MM.1S (cell line): ENCODE measurements around the gene ACSL6.

Source experiments
- DNase-seq: peaks from one replicate; pipeline ENCODE4 v3.0.0-alpha.2; 2015
- H2AFZ ChIP-seq: fragments of 300-600 bp; sonication (generic); 2 replicates; pipeline ENCODE4 v1.6.0; 2016; ENCODE audit warnings: antibody characterized with exemption, low read length
- H3F3A ChIP-seq: fragments of 300-600 bp; sonication (generic); 2 replicates; pipeline ENCODE4 v1.6.1; 2016; ENCODE audit warnings: mild to moderate bottlenecking, antibody characterized with exemption, low read length, moderate library complexity, mixed read lengths; ENCODE audit not compliant: insufficient read depth
- H3K27ac ChIP-seq: fragments of 300-600 bp; sonication (generic); 2 replicates; pipeline ENCODE4 v1.5.1; 2016; ENCODE audit warnings: mild to moderate bottlenecking, low read length
- H3K27me3 ChIP-seq: fragments of 300-600 bp; sonication (generic); replicated peaks from 2 replicates; pipeline ENCODE4 v1.6.0; 2016; ENCODE audit warnings: low read length; ENCODE audit not compliant: insufficient read depth
- H3K36me3 ChIP-seq: fragments of 300-600 bp; sonication (generic); replicated peaks from 2 replicates; pipeline ENCODE4 v1.6.1; 2016; ENCODE audit warnings: mild to moderate bottlenecking, low read length, mixed read lengths; ENCODE audit not compliant: insufficient read depth
- H3K4me1 ChIP-seq: fragments of 300-600 bp; sonication (generic); 2 replicates; pipeline ENCODE4 v1.6.1; 2016; ENCODE audit warnings: low read length, mixed read lengths
- H3K4me2 ChIP-seq: fragments of 300-600 bp; sonication (generic); 2 replicates; pipeline ENCODE4 v1.6.0; 2016; ENCODE audit warnings: low read depth, low read length
- H3K4me3 ChIP-seq: fragments of 300-600 bp; sonication (generic); 2 replicates; pipeline ENCODE4 v1.5.1; 2016; ENCODE audit warnings: low read length, mixed read lengths
- H3K79me2 ChIP-seq: fragments of 300-600 bp; sonication (generic); 2 replicates; pipeline ENCODE4 v1.6.1; 2016; ENCODE audit warnings: mixed run types, low read length, mixed read lengths
- H3K9ac ChIP-seq: fragments of 300-600 bp; sonication (generic); 2 replicates; pipeline ENCODE4 v1.6.1; 2016; ENCODE audit warnings: low read length, mixed read lengths
- H3K9me2 ChIP-seq: fragments of 300-600 bp; sonication (generic); replicated peaks from 2 replicates; pipeline ENCODE4 v1.6.1; 2016; ENCODE audit warnings: mild to moderate bottlenecking, low read length, mixed read lengths; ENCODE audit not compliant: insufficient read depth
- H3K9me3 ChIP-seq: fragments of 300-600 bp; sonication (generic); replicated peaks from 2 replicates; pipeline ENCODE4 v1.6.1; 2016; ENCODE audit warnings: mild to moderate bottlenecking, low read length, mixed read lengths; ENCODE audit not compliant: insufficient read depth
- H4K20me1 ChIP-seq: fragments of 300-600 bp; sonication (generic); 2 replicates; pipeline ENCODE4 v1.6.1; 2016; ENCODE audit warnings: mild to moderate bottlenecking, low read length, moderate library complexity, mixed read lengths; ENCODE audit not compliant: insufficient read depth
- CTCF ChIP-seq: fragments of 300-600 bp; sonication (generic); IDR thresholded peaks from 2 replicates; pipeline ENCODE4 v1.5.1; 2016; ENCODE audit warnings: antibody characterized with exemption, low read length, mixed read lengths
- EZH2 ChIP-seq: fragments of 300-600 bp; sonication (generic); optimal IDR thresholded peaks from 2 replicates; pipeline ENCODE3; 2017; ENCODE audit warnings: low read depth, mild to moderate bottlenecking, antibody characterized with exemption, low read length, mixed read lengths
- EZH2phosphoT487 ChIP-seq: fragments of 300-600 bp; sonication (generic); IDR thresholded peaks from 2 replicates; pipeline ENCODE4 v1.6.1; 2018; ENCODE audit warnings: antibody characterized with exemption, low read length

ACSL6 gene

GRCh38 chr5:132054697-132055440, 43.4 kb upstream of the ACSL6 start:
- no peaks in the 10 kb centered on the region; the same call in 1 of the 2 replicates for H3K27me3 ChIP-seq
- no peak for DNase-seq
- H2AFZ ChIP-seq, result no peak overlapping the region
- no peaks in the 10 kb centered on the region for H3K36me3 ChIP-seq
- no peak for TF ChIP-seq EZH2
- TF ChIP-seq CTCF, result no peak
- TF ChIP-seq EZH2phosphoT487, result no peak
- H3K9me2 ChIP-seq, result no peaks in the 10 kb centered on the region
- no peaks in the 10 kb centered on the region for H4K20me1 ChIP-seq
- no peaks in the 10 kb centered on the region for H3K79me2 ChIP-seq
- H3K9me3 ChIP-seq, result no peaks in the 10 kb centered on the region
- H3K4me1 ChIP-seq, result no peaks in the 10 kb centered on the region
- no peak overlapping the region for H3K27ac ChIP-seq
- H3K4me3 ChIP-seq, result no peak overlapping the region
- no peaks in the 10 kb centered on the region for H3F3A ChIP-seq
- no peak overlapping the region for H3K9ac ChIP-seq
- H3K4me2 ChIP-seq, result no peak overlapping the region

- DNase-seq, result no peak
- no peaks in the 10 kb centered on the region for H3K36me3 ChIP-seq
- H3K27ac ChIP-seq, result no peak overlapping the region
Observed at GRCh38 chr5:132054031-132054696, 42.7 kb upstream of the ACSL6 start.

GRCh38 chr5:132053483-132053882, 42.0 kb upstream of the ACSL6 start:
- Histone ChIP-seq H3K9me2 (no peaks in the 10 kb centered on the region), H3K36me3 (no peaks in the 10 kb centered on the region), H2AFZ (no peak overlapping the region), H3F3A (no peaks in the 10 kb centered on the region), H3K9me3 (no peaks in the 10 kb centered on the region), H4K20me1 (no peaks in the 10 kb centered on the region), H3K27me3 (no peaks in the 10 kb centered on the region; the same call in 1 of the 2 replicates), H3K4me3 (no peak overlapping the region), H3K9ac (no peak overlapping the region), H3K79me2 (no peaks in the 10 kb centered on the region), H3K4me2 (no peak overlapping the region), H3K27ac (no peak overlapping the region), H3K4me1 (no peaks in the 10 kb centered on the region)
- no peak for DNase-seq
- TF ChIP-seq CTCF (no peak), EZH2 (no peak), EZH2phosphoT487 (no peak)

More at GRCh38 chr5:132054031-132054696, 42.7 kb upstream of the ACSL6 start:
- no peak overlapping the region for H2AFZ ChIP-seq
- H3K4me2 ChIP-seq, result no peak overlapping the region
- no peak for TF ChIP-seq EZH2
- H3F3A ChIP-seq, result no peaks in the 10 kb centered on the region
- H3K4me1 ChIP-seq, result no peaks in the 10 kb centered on the region
- no peaks in the 10 kb centered on the region for H4K20me1 ChIP-seq
- no peak overlapping the region for H3K9ac ChIP-seq
- H3K9me3 ChIP-seq, result no peaks in the 10 kb centered on the region
- no peaks in the 10 kb centered on the region for H3K79me2 ChIP-seq
- no peaks in the 10 kb centered on the region for H3K9me2 ChIP-seq
- no peaks in the 10 kb centered on the region; the same call in 1 of the 2 replicates for H3K27me3 ChIP-seq
- no peak overlapping the region for H3K4me3 ChIP-seq
